A673 (cell line): ENCODE measurements around the gene ARTN. TPM values are rescaled to one million over a fixed set of nuclear protein-coding genes. Genes with fewer than 3 reads are reported as not detected.

ENCODE experiments used
- BruUV-seq: library from RNA; stranded (reverse); fragments of 400-500 nt; replicated peaks from 2 replicates; lab custom pipeline; 2021; lab: Mats Ljungman, UMichigan
- CTCF ChIA-PET: fragments of 300-600 bp; sonication (Branson Sonifier 250); formaldehyde crosslinking; loops from one replicate; lab custom pipeline; 2022; ENCODE audit warnings: antibody characterized with exemption; lab: Charles Lee
- POLR2A ChIA-PET: fragments of 300-600 bp; sonication (Branson Sonifier 250); formaldehyde crosslinking; loops from one replicate; lab custom pipeline; 2022; ENCODE audit warnings: antibody characterized with exemption; ENCODE audit not compliant: low non-redundant PET; lab: Charles Lee
- DNase-seq: peaks from one replicate; pipeline ENCODE4 v3.0.0-alpha.2; 2015; ENCODE audit warnings: low spot score
- H3K27ac ChIP-seq: fragments of 200-600 bp; sonication (generic); 2 replicates; pipeline ENCODE4 v1.5.1; 2016; ENCODE audit warnings: mixed run types, low read depth, mild to moderate bottlenecking, mixed read lengths, antibody characterized with exemption, low read length; ENCODE audit not compliant: poor library complexity, severe bottlenecking
- H3K27me3 ChIP-seq: fragments of 200-600 bp; sonication (generic); replicated peaks from 2 replicates; pipeline ENCODE4 v1.6.1; 2017; ENCODE audit warnings: mixed run types, low read depth, mild to moderate bottlenecking, mixed read lengths, antibody characterized with exemption, low read length; ENCODE audit not compliant: insufficient read depth, poor library complexity
- H3K36me3 ChIP-seq: fragments of 200-600 bp; sonication (generic); 2 replicates; pipeline ENCODE4 v1.6.1; 2016; ENCODE audit warnings: mixed run types, mild to moderate bottlenecking, mixed read lengths, antibody characterized with exemption, low read length; ENCODE audit not compliant: insufficient read depth, poor library complexity, severe bottlenecking
- H3K4me1 ChIP-seq: fragments of 200-600 bp; sonication (generic); 2 replicates; pipeline ENCODE4 v1.6.1; 2017; ENCODE audit warnings: mixed run types, mild to moderate bottlenecking, mixed read lengths, antibody characterized with exemption, low read length; ENCODE audit not compliant: insufficient read depth, poor library complexity, severe bottlenecking
- H3K4me3 ChIP-seq: fragments of 200-600 bp; sonication (generic); 2 replicates; pipeline ENCODE4 v1.5.1; 2016; ENCODE audit warnings: low read depth, mixed run types, mild to moderate bottlenecking, mixed read lengths, low read length; ENCODE audit not compliant: poor library complexity, severe bottlenecking
- H3K9me3 ChIP-seq: fragments of 200-600 bp; sonication (generic); 2 replicates; pipeline ENCODE4 v1.6.1; 2016; ENCODE audit warnings: mixed run types, low read depth, mild to moderate bottlenecking, mixed read lengths, antibody characterized with exemption, low read length; ENCODE audit not compliant: poor library complexity, severe bottlenecking
- EZH2 ChIP-seq: fragments of 200-600 bp; sonication (generic); IDR thresholded peaks from 2 replicates; pipeline ENCODE4 v1.6.1; 2017; ENCODE audit warnings: borderline replicate concordance, low read depth, mild to moderate bottlenecking, mixed read lengths, antibody characterized with exemption, low read length; ENCODE audit not compliant: poor library complexity, severe bottlenecking
- intact Hi-C: fragments of 100-400 bp; cut with micrococcal nuclease; formaldehyde crosslinking; loops from one replicate; pipeline ENCODE4 v1.10.0; 2022; ENCODE audit not compliant: unreplicated experiment
- total RNA-seq: library from RNA; stranded (reverse); gene quantifications from 2 replicates; pipeline ENCODE4 v1.2.3, GENCODE V29; 2021
- TF ChIP-seq, protein P1 (sequence below): fragments of 300-800, 200-600 bp; sonication (generic); conservative IDR thresholded peaks from 2 replicates; pipeline ENCODE4 v1.5.1; 2017; ENCODE audit warnings: low read depth, mild to moderate bottlenecking, antibody characterized with exemption, low read length, moderate library complexity, mixed read lengths

ARTN gene
- total RNA-seq, 1 experiment from 2014 or later: 28.1 TPM

DNA sequence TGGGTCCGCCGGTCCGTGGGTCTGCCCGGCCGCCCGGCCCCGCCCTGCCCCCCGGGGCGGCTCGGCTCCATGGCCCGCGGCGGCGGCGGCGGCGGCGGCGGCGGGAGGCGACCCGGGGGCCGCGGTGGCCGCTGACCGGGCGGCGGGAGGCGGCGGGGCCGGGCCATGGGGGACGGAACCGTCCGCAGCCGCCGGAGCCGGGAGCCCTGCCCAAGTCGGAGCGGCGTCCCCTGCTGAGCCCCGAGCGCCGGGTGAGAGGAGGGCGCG is 45.6 kb downstream of the ARTN start:
- no TSS peak for BruUV-seq
- H3K9me3 ChIP-seq: no peaks in the 10 kb centered on the region
- peak overlapping the region; percentile 65 for H3K4me3 ChIP-seq
- POLR2A ChIA-PET: no interaction called here
- no peaks in the 10 kb centered on the region for H3K27me3 ChIP-seq
- H3K4me1 ChIP-seq: peaks cover 27% of the 10 kb centered on the region
- H3K27ac ChIP-seq: peak overlapping the region; percentile 85
- intact Hi-C loops: no loop called here
- TF ChIP-seq EZH2: no peak
- no peak for DNase-seq
- CTCF ChIA-PET: no interaction called here
- peaks cover 28% of the 10 kb centered on the region for H3K36me3 ChIP-seq

DNA sequence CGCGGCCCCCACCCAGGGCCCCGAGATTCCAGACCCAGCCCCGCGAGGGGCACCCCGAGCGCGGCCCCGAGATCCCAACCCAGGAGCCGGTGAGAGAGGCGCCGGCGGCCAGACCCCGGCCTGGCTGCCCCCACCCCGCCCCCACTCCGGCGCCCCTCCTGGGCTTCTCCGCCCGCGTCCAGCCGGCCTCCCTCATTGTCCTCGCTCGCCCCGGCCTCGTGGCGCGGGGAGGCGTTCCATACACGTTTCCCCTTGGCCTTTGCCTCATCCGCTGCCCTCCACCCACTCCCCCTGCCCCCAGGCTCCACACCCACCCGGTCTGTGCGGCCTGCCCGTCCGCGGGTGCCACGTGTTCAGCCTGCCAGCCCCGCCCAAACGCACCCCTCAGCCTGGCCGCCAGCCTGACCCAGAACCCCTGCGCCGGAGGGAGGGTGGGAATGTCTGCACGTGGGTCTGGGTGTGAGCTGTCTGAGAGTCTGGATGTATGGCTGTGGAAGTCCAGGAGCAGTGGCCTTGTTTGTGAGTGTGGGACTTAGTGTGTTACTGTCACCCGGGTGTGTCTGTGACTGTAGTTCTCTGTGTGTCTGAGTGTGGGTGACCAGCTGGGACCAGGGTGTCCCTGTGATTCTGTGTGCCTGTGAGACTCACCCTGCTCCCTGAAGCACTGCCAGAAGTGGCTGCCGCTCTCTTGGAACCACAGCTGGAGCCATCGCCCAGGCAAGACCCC is 46.1 kb downstream of the ARTN start:
- POLR2A ChIA-PET: no interaction called here
- DNase-seq: peak; percentile 42
- CTCF ChIA-PET: no interaction called here

DNA sequence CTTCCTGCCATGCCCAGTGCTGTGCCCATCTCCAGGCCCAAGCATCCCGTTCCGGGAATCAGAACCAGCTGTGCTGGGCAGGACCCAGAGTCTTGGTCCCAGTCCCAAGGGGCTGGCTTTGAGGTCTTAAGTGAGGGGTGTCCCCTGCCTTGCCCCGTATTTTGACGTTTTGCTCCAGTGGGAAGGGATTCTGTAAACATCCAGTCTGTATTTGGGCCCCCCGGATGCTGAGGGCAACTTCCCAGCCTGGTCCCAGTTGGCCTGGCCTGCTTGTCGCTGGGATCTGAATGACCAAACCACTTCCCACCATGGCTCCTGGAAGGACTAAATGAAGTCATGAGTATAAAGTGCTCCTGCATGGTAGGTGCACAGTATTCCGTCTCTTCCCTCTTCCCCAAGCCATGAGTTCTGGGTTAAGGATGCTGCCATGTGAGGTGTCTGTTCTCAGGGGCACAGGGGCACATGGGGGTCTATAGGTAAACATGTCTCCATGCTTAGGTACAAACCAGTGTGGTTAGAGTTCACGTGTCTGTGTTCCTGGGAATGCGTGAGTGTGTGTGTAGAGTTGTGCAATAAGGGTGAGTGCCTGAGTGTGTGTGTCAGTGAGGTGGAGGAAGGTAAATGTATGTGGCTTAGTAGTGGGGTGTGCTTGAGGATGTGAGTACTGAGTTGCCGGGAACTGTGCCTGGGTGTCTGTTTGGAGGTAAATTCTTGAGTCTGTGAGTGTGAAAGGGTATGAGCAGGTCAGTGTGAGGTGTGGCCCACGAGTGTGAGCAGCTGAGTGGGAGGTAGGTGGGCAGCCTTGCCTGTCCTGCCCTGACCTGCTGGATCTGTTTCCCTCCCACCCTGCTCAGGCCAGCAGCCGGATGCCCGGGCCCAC is 46.9 kb downstream of the ARTN start:
- intact Hi-C loops: no loop called here
- TF ChIP-seq, protein P1, sequence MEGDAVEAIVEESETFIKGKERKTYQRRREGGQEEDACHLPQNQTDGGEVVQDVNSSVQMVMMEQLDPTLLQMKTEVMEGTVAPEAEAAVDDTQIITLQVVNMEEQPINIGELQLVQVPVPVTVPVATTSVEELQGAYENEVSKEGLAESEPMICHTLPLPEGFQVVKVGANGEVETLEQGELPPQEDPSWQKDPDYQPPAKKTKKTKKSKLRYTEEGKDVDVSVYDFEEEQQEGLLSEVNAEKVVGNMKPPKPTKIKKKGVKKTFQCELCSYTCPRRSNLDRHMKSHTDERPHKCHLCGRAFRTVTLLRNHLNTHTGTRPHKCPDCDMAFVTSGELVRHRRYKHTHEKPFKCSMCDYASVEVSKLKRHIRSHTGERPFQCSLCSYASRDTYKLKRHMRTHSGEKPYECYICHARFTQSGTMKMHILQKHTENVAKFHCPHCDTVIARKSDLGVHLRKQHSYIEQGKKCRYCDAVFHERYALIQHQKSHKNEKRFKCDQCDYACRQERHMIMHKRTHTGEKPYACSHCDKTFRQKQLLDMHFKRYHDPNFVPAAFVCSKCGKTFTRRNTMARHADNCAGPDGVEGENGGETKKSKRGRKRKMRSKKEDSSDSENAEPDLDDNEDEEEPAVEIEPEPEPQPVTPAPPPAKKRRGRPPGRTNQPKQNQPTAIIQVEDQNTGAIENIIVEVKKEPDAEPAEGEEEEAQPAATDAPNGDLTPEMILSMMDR: no peak
- TF ChIP-seq EZH2: no peak
- Histone ChIP-seq H3K36me3 (peaks cover 35% of the 10 kb centered on the region), H3K27me3 (no peaks in the 10 kb centered on the region), H3K4me3 (peak overlapping the region; percentile 65), H3K4me1 (peaks cover 26% of the 10 kb centered on the region), H3K27ac (peak overlapping the region; percentile 85), H3K9me3 (no peaks in the 10 kb centered on the region)
- POLR2A ChIA-PET: no interaction called here
- DNase-seq: no peak
- CTCF ChIA-PET: no interaction called here
- BruUV-seq: TSS peak; percentile 12

More for the DNA sequence above, 46.1 kb downstream of the ARTN start:
- intact Hi-C loops: no loop called here
- BruUV-seq: no TSS peak
- H3K4me1 ChIP-seq: peaks cover 27% of the 10 kb centered on the region
- TF ChIP-seq, protein P1: no peak
- no peak for TF ChIP-seq EZH2
- H3K27me3 ChIP-seq: no peaks in the 10 kb centered on the region
- H3K4me3 ChIP-seq: peak overlapping the region; percentile 65
- peak overlapping the region; percentile 85 for H3K27ac ChIP-seq
- peaks cover 33% of the 10 kb centered on the region for H3K36me3 ChIP-seq
- H3K9me3 ChIP-seq: no peaks in the 10 kb centered on the region
